Activated CD4-positive, alpha-beta T cell treated with anti-CD3 and anti-CD28 coated beads, Interleukin-2, amount 10 ng/mL, durations not matched to agents 24 days and 14 days (primary cell): ENCODE measurements around the gene PFN4. TPM values are rescaled to one million over a fixed set of nuclear protein-coding genes. Genes with fewer than 3 reads are reported as not detected.
A peak's percentile ranks its signal among the peaks of the same experiment; 100 is the strongest.
"Not testable (repeated sequence)": the region's sequence is repeated elsewhere in the genome, so short reads cannot be mapped to it uniquely, and the experiment has no call there.

Experiments
- DNase-seq: peaks from one replicate; pipeline ENCODE4 v3.0.0; 2022
- H3K27ac Mint-ChIP-seq: one replicate; pipeline ENCODE4 v1.8.0; 2022; ENCODE audit warnings: mild to moderate bottlenecking, mixed read lengths
- H3K27me3 Mint-ChIP-seq: one replicate; pipeline ENCODE4 v1.8.0; 2022; ENCODE audit warnings: mixed read lengths
- H3K36me3 Mint-ChIP-seq: one replicate; pipeline ENCODE4 v1.8.0; 2022; ENCODE audit warnings: low read depth, mild to moderate bottlenecking, mixed read lengths
- H3K4me1 Mint-ChIP-seq: one replicate; pipeline ENCODE4 v1.8.0; 2021; ENCODE audit warnings: mixed read lengths
- H3K4me3 Mint-ChIP-seq: one replicate; pipeline ENCODE4 v1.8.0; 2022; ENCODE audit warnings: mild to moderate bottlenecking, moderate library complexity, mixed read lengths
- H3K9me3 Mint-ChIP-seq: one replicate; pipeline ENCODE4 v1.8.0; 2021; ENCODE audit warnings: mixed read lengths
- intact Hi-C: fragments of 100-400 bp; cut with micrococcal nuclease; formaldehyde crosslinking; loops from one replicate; pipeline ENCODE4 v1.15.1; 2023
- total RNA-seq: library from RNA; stranded (reverse); gene quantifications from 2 replicates; pipeline ENCODE4 v1.2.3, GENCODE V29; 2022

Gene PFN4, protein sequence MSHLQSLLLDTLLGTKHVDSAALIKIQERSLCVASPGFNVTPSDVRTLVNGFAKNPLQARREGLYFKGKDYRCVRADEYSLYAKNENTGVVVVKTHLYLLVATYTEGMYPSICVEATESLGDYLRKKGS
- total RNA-seq: 0.47 TPM in 1 of 2 replicates, not detected in the other

DNA sequence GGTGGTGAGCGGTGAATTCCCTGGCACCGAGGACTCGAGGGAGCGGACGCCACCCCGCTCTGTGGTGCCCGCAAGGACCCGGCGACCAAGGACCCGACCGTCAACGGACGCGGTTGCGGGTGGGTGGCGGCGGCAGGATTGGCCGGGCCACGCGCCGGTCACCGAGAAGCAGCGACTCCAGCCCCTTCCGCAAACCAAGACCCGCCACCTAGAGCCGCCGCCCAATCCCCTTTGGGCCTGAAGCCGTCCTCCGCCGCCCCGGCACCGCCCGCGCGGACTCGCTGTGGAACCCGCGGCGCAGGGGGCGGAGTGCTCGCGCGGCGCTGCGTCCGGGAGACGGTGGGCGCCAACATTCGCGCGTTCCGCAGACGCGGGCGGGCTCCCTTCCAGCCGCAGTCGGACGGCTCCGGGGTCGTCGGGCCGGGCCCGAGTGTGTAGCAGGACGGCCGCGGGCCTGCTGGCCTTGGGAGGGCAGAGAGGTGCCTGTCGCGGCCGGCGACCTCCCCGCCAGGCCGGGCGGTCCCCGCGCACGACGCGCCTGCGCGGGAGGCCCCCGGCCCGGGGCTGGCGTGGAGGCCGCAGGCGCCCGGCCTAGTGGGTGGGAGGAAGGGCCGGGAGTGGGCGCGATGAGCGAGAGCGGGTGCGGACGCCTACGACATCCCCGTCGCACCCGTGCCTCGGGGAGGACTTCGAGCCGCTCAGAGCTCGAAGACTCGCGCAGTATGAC, at the start of gene PFN4, which contains the start of gene FAM228B:
TSS of gene PFN4 (minus strand) at position 140 of the 727 bp plus-strand sequence. CDS start 799 bp downstream, outside the sequence.
TSS of gene FAM228B (plus strand) at position 275 of the 727 bp plus-strand sequence. CDS start 893 bp downstream, outside the sequence.
- H3K27me3 Mint-ChIP-seq: peaks cover 2% of the 10 kb centered on the region
- H3K9me3 Mint-ChIP-seq: no peaks in the 10 kb centered on the region
- DNase-seq: peak; percentile 91
- intact Hi-C loops: loop anchor here (1.0 kb wide), 1 partner anchor 39 kb away; the partner anchor contains the start of gene TP53I3
- H3K4me1 Mint-ChIP-seq: peaks cover 13% of the 10 kb centered on the region
- peak within 1 kb of the TSS; percentile 81 for H3K4me3 Mint-ChIP-seq
- H3K27ac Mint-ChIP-seq: peak within 1 kb of the TSS; percentile 75
- no peaks in the 10 kb centered on the region for H3K36me3 Mint-ChIP-seq

DNA sequence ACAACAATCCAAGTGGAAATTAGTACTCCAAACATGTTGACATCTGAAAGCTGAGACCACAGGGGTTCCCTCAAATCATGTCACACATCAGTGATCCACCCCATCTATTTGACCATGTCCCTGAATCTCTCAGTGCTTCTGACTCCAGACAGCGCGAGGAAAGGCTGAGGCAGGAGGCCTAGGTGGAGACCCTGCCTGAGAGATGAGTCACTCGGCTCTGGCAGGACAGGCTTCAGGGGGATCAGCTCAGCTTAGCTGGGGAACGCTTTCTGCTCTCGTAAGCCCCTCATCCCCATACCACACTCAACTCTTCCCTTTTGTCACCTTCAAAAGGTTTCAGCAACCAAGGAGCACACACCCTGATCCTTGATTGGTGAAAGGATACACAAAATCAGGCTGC, 45.9 kb upstream of the PFN4 start:
- Mint-ChIP-seq H3K36me3 (no peaks in the 10 kb centered on the region), H3K27ac (no peak overlapping the region), H3K27me3 (peaks cover 7% of the 10 kb centered on the region), H3K4me3 (no peak overlapping the region), H3K9me3 (no peaks in the 10 kb centered on the region), H3K4me1 (no peaks in the 10 kb centered on the region)
- peak; percentile 47 for DNase-seq
- intact Hi-C loops: no loop called here

DNA sequence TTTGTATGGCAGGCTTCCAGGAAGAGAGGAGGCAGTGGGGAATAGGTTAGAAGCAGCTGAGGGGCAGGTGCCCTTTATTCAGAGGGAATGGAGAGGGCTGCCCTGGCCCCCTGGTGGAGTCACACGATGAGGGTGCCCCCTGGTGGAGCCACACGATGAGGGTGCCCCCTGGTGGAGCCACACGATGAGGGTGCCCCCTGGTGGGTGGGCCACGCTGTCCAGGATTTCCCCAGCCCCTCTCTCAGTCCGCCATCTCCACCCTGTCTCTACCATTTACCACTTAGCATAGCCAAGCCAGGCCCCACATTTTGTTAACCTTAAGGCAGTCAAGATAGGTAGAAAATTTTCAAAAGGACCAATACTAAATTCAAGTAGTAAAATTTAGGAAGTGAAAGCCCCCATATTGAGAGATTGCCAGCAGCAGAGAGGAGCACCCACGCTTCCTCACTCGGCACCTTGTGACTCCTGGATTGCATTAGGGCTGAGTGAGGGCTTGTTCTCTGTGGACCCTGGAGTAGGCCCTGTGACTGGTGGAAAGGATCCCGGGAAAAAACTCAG, 41.4 kb upstream of the PFN4 start:
- DNase-seq: peak; percentile 79

DNA sequence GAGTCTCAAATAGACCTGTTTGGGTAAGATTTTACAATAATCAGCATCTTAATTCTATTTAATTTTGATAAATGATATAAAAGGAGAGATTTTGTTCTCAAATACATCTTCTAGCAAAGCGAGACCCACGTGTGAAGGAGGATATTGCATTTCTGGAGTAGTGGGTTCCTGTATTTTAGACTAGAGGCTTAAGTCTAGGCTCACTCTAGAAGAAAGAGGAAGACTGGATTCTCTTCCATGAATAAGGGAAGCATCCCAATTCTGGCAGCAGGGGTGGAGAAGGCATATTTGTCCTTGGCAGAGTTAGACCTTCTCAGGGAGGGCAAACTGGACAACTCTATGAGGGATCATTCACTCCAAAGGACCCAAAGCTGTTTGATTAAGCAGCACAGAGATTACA, 40.5 kb upstream of the PFN4 start:
- intact Hi-C loops: no loop called here
- Mint-ChIP-seq H3K4me3 (no peak overlapping the region), H3K4me1 (no peaks in the 10 kb centered on the region), H3K27ac (no peak overlapping the region), H3K9me3 (no peaks in the 10 kb centered on the region), H3K36me3 (no peaks in the 10 kb centered on the region), H3K27me3 (no peaks in the 10 kb centered on the region)
- no peak for DNase-seq

More for the DNA sequence above, 41.4 kb upstream of the PFN4 start:
- intact Hi-C loops: no loop called here
- Mint-ChIP-seq H3K9me3 (no peaks in the 10 kb centered on the region), H3K4me1 (no peaks in the 10 kb centered on the region), H3K27ac (no peak overlapping the region), H3K36me3 (no peaks in the 10 kb centered on the region), H3K4me3 (no peak overlapping the region), H3K27me3 (no peaks in the 10 kb centered on the region)

DNA sequence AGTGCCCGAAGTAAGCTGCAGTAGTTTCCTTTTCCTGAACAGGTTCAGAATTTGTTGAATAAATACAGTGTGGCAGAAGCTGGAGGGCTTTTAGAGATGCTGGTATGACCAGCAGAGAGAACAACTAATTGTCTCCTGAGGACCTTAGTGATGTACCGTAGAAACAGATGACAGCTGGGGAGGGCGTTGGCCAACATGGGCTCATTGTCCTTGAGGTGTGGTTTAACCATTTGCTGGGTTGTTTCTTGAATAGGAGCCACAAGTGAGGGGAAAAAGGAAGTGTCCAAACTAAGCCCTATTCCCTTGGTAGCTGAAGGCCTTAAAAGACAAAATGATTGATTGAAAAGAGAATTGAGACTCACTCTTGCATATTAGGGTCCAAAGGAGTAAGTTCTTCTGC, 40.1 kb upstream of the PFN4 start:
- H3K9me3 Mint-ChIP-seq: no peaks in the 10 kb centered on the region
- no peaks in the 10 kb centered on the region for H3K36me3 Mint-ChIP-seq
- intact Hi-C loops: no loop called here

DNA sequence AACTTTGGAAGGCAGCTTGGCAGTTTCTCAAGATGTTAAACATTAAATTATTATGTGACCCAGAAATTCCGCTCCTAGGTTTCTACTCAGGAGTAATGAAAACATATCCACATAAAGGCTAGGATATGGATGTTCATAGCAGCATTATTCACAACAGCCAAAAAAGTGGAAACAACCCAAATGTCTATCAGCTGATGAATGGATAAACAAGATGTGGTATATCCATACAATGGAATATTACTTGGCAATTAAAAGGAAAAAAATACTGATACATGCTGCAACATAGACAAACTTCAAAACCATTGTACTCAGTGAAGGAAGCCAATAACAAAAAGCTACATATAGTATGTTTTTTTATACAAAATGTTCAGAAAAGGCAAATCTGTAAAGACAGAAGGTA, 39.4 kb upstream of the PFN4 start:
- no peaks in the 10 kb centered on the region for H3K4me1 Mint-ChIP-seq

More for the DNA sequence above, 40.1 kb upstream of the PFN4 start:
- no peak for DNase-seq
- no peaks in the 10 kb centered on the region for H3K27me3 Mint-ChIP-seq
- no peak overlapping the region for H3K27ac Mint-ChIP-seq
- no peaks in the 10 kb centered on the region for H3K4me1 Mint-ChIP-seq
- H3K4me3 Mint-ChIP-seq: no peak overlapping the region

DNA sequence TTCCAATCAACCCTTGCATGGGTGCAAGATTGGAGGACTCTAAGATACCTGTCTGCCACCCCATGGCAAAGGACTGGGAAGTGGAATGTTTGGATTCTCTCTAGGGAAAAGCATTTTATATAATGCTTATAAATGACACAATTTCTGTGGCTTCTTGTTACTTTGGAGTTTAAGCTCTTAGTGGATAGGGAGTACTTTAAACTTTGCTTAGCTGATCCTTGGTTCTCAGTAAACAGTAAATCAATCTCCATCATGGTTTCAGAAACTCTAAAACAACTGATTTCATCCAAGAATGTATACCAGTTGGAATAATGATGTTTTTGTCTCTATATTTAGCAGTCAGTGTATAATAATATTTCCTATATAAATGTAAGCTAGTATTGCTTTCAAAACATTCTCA, 37.6 kb upstream of the PFN4 start:
- intact Hi-C loops: no loop called here
- no peak for DNase-seq
- no peak overlapping the region for H3K4me3 Mint-ChIP-seq
- no peaks in the 10 kb centered on the region for H3K4me1 Mint-ChIP-seq
- no peaks in the 10 kb centered on the region for H3K9me3 Mint-ChIP-seq
- no peak overlapping the region for H3K27ac Mint-ChIP-seq
- no peaks in the 10 kb centered on the region for H3K36me3 Mint-ChIP-seq
- no peaks in the 10 kb centered on the region for H3K27me3 Mint-ChIP-seq

More for the DNA sequence above, 39.4 kb upstream of the PFN4 start:
- DNase-seq: no peak
- Mint-ChIP-seq H3K4me3 (no peak overlapping the region), H3K27me3 (no peaks in the 10 kb centered on the region), H3K9me3 (no peaks in the 10 kb centered on the region), H3K27ac (no peak overlapping the region), H3K36me3 (no peaks in the 10 kb centered on the region)
- intact Hi-C loops: no loop called here

DNA sequence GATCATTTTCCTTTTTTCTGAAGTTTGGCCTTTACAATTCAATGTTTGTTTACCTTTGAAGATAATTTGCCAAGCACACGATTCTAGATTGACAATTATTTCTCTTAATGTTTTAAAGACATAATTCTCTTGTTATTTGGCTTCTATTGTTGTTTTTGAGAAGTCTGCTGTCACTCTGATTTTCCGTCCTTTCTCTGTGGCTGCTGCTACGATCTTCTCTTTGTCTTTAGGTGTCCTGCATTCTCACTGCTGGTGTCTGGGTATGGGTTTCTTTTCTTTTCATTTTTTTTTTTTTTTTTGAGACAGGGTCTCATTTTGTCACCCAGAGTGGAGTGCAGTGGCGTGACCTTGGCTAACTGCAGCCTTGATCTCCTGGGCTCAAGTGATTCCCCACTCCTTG, 36.6 kb upstream of the PFN4 start:
- Mint-ChIP-seq H3K27ac (no peak overlapping the region), H3K9me3 (no peaks in the 10 kb centered on the region), H3K27me3 (no peaks in the 10 kb centered on the region), H3K36me3 (no peaks in the 10 kb centered on the region), H3K4me3 (no peak overlapping the region), H3K4me1 (no peaks in the 10 kb centered on the region)
- no peak for DNase-seq
- intact Hi-C loops: no loop called here

DNA sequence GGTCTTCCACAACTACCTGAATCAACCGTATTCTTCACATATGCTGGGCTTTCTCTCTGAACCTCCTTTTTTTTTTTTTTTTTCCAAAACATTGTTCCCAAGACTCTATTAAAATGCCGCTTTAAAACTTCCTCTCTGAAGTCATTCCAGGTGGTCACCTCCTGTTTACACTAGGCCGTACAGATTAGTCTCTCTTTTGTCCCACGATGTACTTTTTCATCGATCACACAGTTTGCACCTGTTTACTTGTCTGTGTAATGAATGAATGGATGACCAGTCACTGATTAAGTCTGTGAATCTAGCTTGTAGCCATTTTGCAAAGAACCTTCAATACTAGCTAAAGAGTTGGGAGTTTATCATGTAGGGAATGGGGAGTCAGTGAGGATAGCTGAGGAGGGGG, 35.0 kb upstream of the PFN4 start:
- no peaks in the 10 kb centered on the region for H3K27me3 Mint-ChIP-seq
- H3K27ac Mint-ChIP-seq: no peak overlapping the region
- DNase-seq: no peak
- H3K4me3 Mint-ChIP-seq: no peak overlapping the region
- H3K9me3 Mint-ChIP-seq: no peaks in the 10 kb centered on the region
- intact Hi-C loops: no loop called here
- H3K36me3 Mint-ChIP-seq: no peaks in the 10 kb centered on the region
- no peaks in the 10 kb centered on the region for H3K4me1 Mint-ChIP-seq

DNA sequence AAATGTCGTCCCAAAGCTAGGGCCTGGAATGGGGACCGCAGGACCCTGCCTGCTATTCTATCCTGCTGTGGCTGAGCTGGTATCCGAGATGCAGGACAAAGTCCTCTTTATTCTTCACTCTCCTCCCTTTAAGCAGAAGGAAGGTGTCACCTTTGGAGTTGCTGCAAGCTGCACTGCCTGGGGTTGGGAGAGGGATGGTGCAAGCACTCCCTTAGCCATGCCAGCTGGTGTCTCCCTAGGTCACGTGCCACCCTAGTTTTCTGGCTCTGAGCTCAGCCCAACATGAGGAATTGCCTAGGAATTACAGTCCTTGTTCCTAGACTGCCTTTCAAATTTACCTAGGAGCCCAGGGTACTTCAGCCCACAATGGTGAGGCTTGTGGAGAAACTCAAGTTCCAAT, 30.3 kb upstream of the PFN4 start:
- Mint-ChIP-seq H3K36me3 (no peaks in the 10 kb centered on the region), H3K9me3 (peaks cover 7% of the 10 kb centered on the region), H3K4me3 (no peak overlapping the region), H3K4me1 (no peaks in the 10 kb centered on the region), H3K27me3 (no peaks in the 10 kb centered on the region), H3K27ac (no peak overlapping the region)
- intact Hi-C loops: no loop called here
- no peak for DNase-seq

DNA sequence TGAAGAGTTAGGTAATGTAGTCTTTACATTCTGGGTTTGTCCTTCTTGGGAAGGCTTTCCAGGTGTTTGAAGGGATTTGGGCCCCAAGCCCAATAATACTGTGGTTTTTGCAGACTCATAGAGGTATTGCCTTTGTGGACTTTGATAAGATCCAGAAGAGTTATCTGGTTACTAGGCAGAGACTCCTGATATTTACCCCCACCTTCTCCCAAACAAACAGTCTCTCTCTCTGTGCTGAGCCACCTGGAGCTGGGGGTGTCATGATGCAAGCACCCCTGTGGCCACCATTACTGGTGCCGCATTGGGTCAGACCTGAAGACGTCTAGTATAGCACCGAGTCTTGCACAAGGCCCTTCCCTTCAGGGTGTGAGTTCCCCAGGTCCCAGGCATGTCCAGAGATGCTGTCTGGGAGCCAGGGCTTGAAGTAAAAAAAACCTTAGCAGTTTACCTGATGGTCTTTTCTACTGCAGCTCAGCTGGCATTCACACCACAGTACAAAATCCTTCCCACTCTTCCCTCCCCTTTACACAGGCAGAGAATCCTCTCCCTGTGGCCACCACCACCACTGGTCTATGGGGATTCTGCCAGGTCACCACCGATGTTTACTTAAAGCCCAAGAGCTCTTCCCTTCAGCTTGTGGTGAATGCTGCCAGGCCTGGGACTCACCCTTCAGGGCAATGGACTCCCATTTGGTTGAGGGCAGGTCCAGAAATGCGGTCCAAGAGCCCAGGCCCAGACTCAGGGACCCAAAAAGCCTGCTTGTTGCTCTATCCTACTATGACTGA, 29.5 kb upstream of the PFN4 start:
- Mint-ChIP-seq H3K36me3 (no peaks in the 10 kb centered on the region), H3K4me1 (no peaks in the 10 kb centered on the region), H3K9me3 (peaks cover 15% of the 10 kb centered on the region), H3K27ac (no peak overlapping the region), H3K4me3 (no peak overlapping the region), H3K27me3 (no peaks in the 10 kb centered on the region)
- peak; percentile 40 for DNase-seq
- intact Hi-C loops: no loop called here

DNA sequence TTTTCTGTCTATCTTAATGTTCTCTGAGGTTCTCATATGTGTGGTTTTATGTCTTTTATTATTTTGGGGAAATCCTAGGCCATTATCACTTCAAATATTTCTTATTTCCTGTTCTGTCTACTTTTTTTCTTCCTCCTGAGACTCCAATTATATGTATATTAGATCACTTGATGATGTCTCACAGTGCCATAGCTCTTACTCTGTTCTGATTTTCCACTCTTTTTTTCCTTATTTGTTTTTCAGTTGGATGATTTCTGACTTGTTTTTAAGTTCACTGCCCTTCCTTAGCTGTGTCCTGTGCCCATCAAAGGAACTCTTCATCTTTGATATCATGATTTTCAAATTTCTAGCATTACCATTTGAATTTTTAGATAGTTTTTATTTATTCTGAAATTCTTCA, 24.2 kb upstream of the PFN4 start:
- peaks cover 20% of the 10 kb centered on the region for H3K9me3 Mint-ChIP-seq
- peaks cover 4% of the 10 kb centered on the region for H3K36me3 Mint-ChIP-seq
- no peak overlapping the region for H3K4me3 Mint-ChIP-seq
- no peaks in the 10 kb centered on the region for H3K27me3 Mint-ChIP-seq
- intact Hi-C loops: no loop called here
- no peak overlapping the region for H3K27ac Mint-ChIP-seq
- no peak for DNase-seq
- no peaks in the 10 kb centered on the region for H3K4me1 Mint-ChIP-seq

DNA sequence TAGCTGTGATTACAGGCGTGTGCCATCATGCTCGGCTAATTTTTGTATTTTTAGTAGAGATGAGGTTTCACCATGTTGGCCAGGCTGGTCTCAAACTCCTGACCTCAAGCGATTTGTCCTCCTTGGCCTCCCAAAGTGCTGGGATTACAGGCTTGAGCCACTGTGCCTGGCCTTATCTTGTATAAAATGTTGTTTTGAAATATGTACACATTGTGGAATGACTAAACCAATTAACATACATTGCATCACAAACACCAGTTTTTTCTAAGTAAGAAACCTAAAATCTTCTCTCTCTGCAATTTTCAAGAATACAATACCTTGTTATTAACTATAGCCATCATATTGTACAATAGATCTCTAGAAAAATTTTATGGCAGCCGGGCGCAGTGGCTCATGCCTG, 17.2 kb upstream of the PFN4 start:
- H3K36me3 Mint-ChIP-seq, intact Hi-C loops, H3K9me3 Mint-ChIP-seq, H3K27me3 Mint-ChIP-seq, H3K27ac Mint-ChIP-seq, H3K4me1 Mint-ChIP-seq, H3K4me3 Mint-ChIP-seq, DNase-seq: not testable (repeated sequence)

DNA sequence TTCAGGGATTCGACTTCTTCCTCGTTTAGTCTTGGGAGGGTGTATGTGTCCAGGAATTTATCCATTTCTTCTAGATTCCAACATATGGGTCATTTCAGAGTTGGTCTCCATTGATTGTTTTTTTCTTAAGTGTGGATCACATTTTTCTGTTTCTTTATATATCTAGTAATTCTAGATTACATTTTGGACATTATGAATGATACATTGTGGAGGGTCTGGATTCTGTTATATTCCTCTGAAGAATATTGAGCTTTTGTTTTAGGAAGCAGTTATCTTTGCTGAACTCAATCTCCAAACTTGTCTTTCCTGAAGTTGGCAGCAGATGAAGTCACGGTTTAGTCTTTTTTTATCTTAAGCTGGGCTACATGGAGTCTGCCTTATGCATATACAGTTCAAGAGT, 9.4 kb upstream of the PFN4 start:
- Mint-ChIP-seq H3K36me3 (peaks cover 4% of the 10 kb centered on the region), H3K9me3 (peaks cover 8% of the 10 kb centered on the region), H3K4me3 (no peak overlapping the region), H3K27me3 (no peaks in the 10 kb centered on the region), H3K27ac (no peak overlapping the region), H3K4me1 (peaks cover 5% of the 10 kb centered on the region)
- intact Hi-C loops: no loop called here
- DNase-seq: no peak
